H1 (cell line): ENCODE measurements around the gene TCEANC2. TPM values are rescaled to one million over a fixed set of nuclear protein-coding genes. Genes with fewer than 3 reads are reported as not detected.

Experiments
- CTCF ChIA-PET: fragments of 300-600 bp; sonication (Branson Sonifier 250); formaldehyde crosslinking; loops from one replicate; lab custom pipeline; 2021; ENCODE audit not compliant: partially characterized antibody; lab: Charles Lee
- POLR2A ChIA-PET: fragments of 300-600 bp; sonication (Branson Sonifier 250); formaldehyde crosslinking; loops from one replicate; lab custom pipeline; 2021; ENCODE audit warnings: inconsistent platforms; ENCODE audit not compliant: partially characterized antibody; lab: Charles Lee
- DNase-seq, 2 experiments: peaks; one replicate each; pipeline versions ENCODE4 v3.0.0 to v3.0.0-alpha.2; 2010 to 2022; ENCODE audit warnings: low spot score in 2 of 2, low read depth in 1 of 2, mixed read lengths in 1 of 2
- FAIRE-seq: peaks from 2 replicates; lab custom pipeline; 2011; peaks lifted over from hg19 to GRCh38; lab: Jason Lieb, UNC
- H2AFZ ChIP-seq: 2 replicates; pipeline ENCODE4 v1.8.1; 2012; ENCODE audit warnings: low read length, inconsistent platforms
- H2AK5ac ChIP-seq: 2 replicates; pipeline ENCODE4 v1.6.1; 2013; ENCODE audit warnings: low read depth, low read length
- H2BK120ac ChIP-seq: replicated peaks from 2 replicates; pipeline ENCODE3; 2013; ENCODE audit warnings: low read depth, low read length, inconsistent platforms
- H2BK12ac ChIP-seq: 2 replicates; pipeline ENCODE4 v1.6.1; 2013; ENCODE audit warnings: low read depth, low read length
- H2BK15ac ChIP-seq: 2 replicates; pipeline ENCODE4 v1.6.1; 2013; ENCODE audit warnings: low read length
- H2BK20ac ChIP-seq: 2 replicates; pipeline ENCODE4 v1.6.1; 2013; ENCODE audit warnings: low read length
- H2BK5ac ChIP-seq: 2 replicates; pipeline ENCODE4 v1.6.1; 2013; ENCODE audit warnings: low read depth, low read length
- H3K14ac ChIP-seq: 2 replicates; pipeline ENCODE4 v1.6.1; 2013; ENCODE audit warnings: inconsistent platforms; ENCODE audit not compliant: insufficient read length
- H3K18ac ChIP-seq: 2 replicates; pipeline ENCODE4 v1.6.1; 2013; ENCODE audit warnings: low read length; ENCODE audit errors: extremely low read depth
- H3K23ac ChIP-seq: 2 replicates; pipeline ENCODE4 v1.6.1; 2013; ENCODE audit warnings: inconsistent platforms; ENCODE audit not compliant: insufficient read length
- H3K23me2 ChIP-seq: 2 replicates; pipeline ENCODE4 v1.6.1; 2013; ENCODE audit warnings: low read depth, low read length
- H3K27ac ChIP-seq: 2 replicates; pipeline ENCODE4 v1.6.1; 2011; ENCODE audit warnings: low read depth, low read length, inconsistent platforms
- H3K27me3 ChIP-seq, 4 experiments: replicated peaks in 1 of 4; 1 replicate in 1 of 4; 2 replicates in 3 of 4; pipeline versions ENCODE4 v1.6.1 to v1.8.1; 2011 to 2013; ENCODE audit warnings: low read length in 3 of 4, mild to moderate bottlenecking in 3 of 4, inconsistent platforms in 2 of 4, mixed read lengths in 2 of 4, moderate library complexity in 1 of 4; ENCODE audit not compliant: control insufficient read depth in 3 of 4, insufficient read depth in 3 of 4; ENCODE audit errors: extremely low read depth in 1 of 4
- H3K36me3 ChIP-seq, 4 experiments: 2 replicates each; pipeline versions ENCODE4 v1.6.1 to v1.8.1; 2011 to 2013; ENCODE audit warnings: mild to moderate bottlenecking in 4 of 4, low read length in 3 of 4, moderate library complexity in 2 of 4, control low read depth in 1 of 4, inconsistent platforms in 1 of 4; ENCODE audit not compliant: insufficient read depth in 4 of 4, control insufficient read depth in 2 of 4
- H3K4ac ChIP-seq: replicated peaks from 2 replicates; pipeline ENCODE3; 2013; ENCODE audit warnings: low read length, low read depth, mixed read lengths, inconsistent platforms; ENCODE audit not compliant: insufficient read length
- H3K4me1 ChIP-seq, 4 experiments: replicated peaks in 1 of 4; 1 replicate in 1 of 4; 2 replicates in 3 of 4; pipeline versions ENCODE4 v1.6.1 to v1.8.1; 2011 to 2013; ENCODE audit warnings: low read length in 3 of 4, inconsistent platforms in 2 of 4, mixed read lengths in 1 of 4; ENCODE audit not compliant: insufficient read depth in 4 of 4, control insufficient read depth in 3 of 4
- H3K4me2 ChIP-seq, 2 experiments: 2 replicates each; pipeline versions ENCODE4 v1.6.1 to v1.8.1; 2011 to 2013; ENCODE audit warnings: low read depth in 2 of 2, low read length in 2 of 2, control low read depth in 1 of 2, inconsistent platforms in 1 of 2, mild to moderate bottlenecking in 1 of 2; ENCODE audit not compliant: insufficient read depth in 1 of 2
- H3K4me3 ChIP-seq, 4 experiments: fragments of 200-600, 300-600 bp in 1 of 4; sonication (generic), shearing (Covaris generic), sonication (Bioruptor Twin) in 1 of 4; 2 replicates each; pipeline versions ENCODE4 v1.5.1 to v1.8.1; 2011 to 2016; ENCODE audit warnings: low read length in 4 of 4, low read depth in 3 of 4, control low read depth in 2 of 4, inconsistent platforms in 2 of 4, mild to moderate bottlenecking in 2 of 4, mixed read lengths in 1 of 4, moderate library complexity in 1 of 4; ENCODE audit not compliant: insufficient read depth in 2 of 4; ENCODE audit errors: extremely low read depth in 1 of 4
- H3K56ac ChIP-seq: replicated peaks from 2 replicates; pipeline ENCODE3; 2013; ENCODE audit warnings: low read depth, mild to moderate bottlenecking, mixed read lengths, low read length, inconsistent platforms; ENCODE audit not compliant: insufficient read length
- H3K79me1 ChIP-seq: 2 replicates; pipeline ENCODE4 v1.6.1; 2013; ENCODE audit warnings: low read depth, low read length, control low read depth
- H3K79me2 ChIP-seq, 2 experiments: 2 replicates each; pipeline versions ENCODE4 v1.6.1 to v1.8.1; 2012 to 2013; ENCODE audit warnings: low read length in 2 of 2, mild to moderate bottlenecking in 2 of 2, inconsistent platforms in 1 of 2; ENCODE audit not compliant: insufficient read depth in 2 of 2, control insufficient read depth in 1 of 2
- H3K9ac ChIP-seq, 4 experiments: replicated peaks in 1 of 4; 1 replicate in 1 of 4; 2 replicates in 3 of 4; pipeline versions ENCODE4 v1.6.1 to v1.8.1; 2011 to 2013; ENCODE audit warnings: low read depth in 3 of 4, low read length in 3 of 4, control low read depth in 2 of 4, mild to moderate bottlenecking in 2 of 4, moderate library complexity in 2 of 4, inconsistent platforms in 1 of 4; ENCODE audit errors: extremely low read depth in 1 of 4
- H3K9me3 ChIP-seq, 2 experiments: 2 replicates each; pipeline versions ENCODE4 v1.6.1 to v1.8.1; 2012 to 2013; ENCODE audit warnings: mild to moderate bottlenecking in 2 of 2, moderate library complexity in 2 of 2, control low read depth in 1 of 2, inconsistent platforms in 1 of 2, low read depth in 1 of 2, low read length in 1 of 2, mixed read lengths in 1 of 2; ENCODE audit not compliant: insufficient read depth in 2 of 2
- H4K20me1 ChIP-seq, 2 experiments: replicated peaks in 1 of 2; 2 replicates each; pipeline versions ENCODE3 to v1.8.1; 2011 to 2013; ENCODE audit warnings: inconsistent platforms in 2 of 2, low read length in 2 of 2, mild to moderate bottlenecking in 1 of 2; ENCODE audit not compliant: insufficient read depth in 2 of 2, control insufficient read depth in 1 of 2
- H4K5ac ChIP-seq: 2 replicates; pipeline ENCODE4 v1.6.1; 2013; ENCODE audit warnings: low read length, low read depth, mixed read lengths, inconsistent platforms; ENCODE audit not compliant: insufficient read length
- H4K8ac ChIP-seq: 2 replicates; pipeline ENCODE4 v1.8.0; 2013; ENCODE audit warnings: mild to moderate bottlenecking, moderate library complexity, low read length, inconsistent platforms; ENCODE audit not compliant: insufficient read depth; ENCODE audit errors: extremely low read depth
- H4K91ac ChIP-seq: replicated peaks from 2 replicates; pipeline ENCODE3; 2013; ENCODE audit warnings: low read length, mixed read lengths, inconsistent platforms; ENCODE audit not compliant: insufficient read length
- ATF3 ChIP-seq: IDR thresholded peaks from 2 replicates; pipeline ENCODE4 v1.6.1; 2011; ENCODE audit warnings: low read depth, mild to moderate bottlenecking, low read length; ENCODE audit not compliant: insufficient read depth
- RXRA ChIP-seq: IDR thresholded peaks from 2 replicates; pipeline ENCODE4 v1.6.1; 2011; ENCODE audit warnings: low read depth, mild to moderate bottlenecking, low read length, moderate library complexity; ENCODE audit not compliant: insufficient read depth
- SP2 ChIP-seq: IDR thresholded peaks from 2 replicates; pipeline ENCODE4 v1.6.1; 2012; ENCODE audit warnings: mild to moderate bottlenecking, low read length, inconsistent platforms
- TEAD4 ChIP-seq: IDR thresholded peaks from 2 replicates; pipeline ENCODE4 v1.6.1; 2012; ENCODE audit warnings: low read depth, low read length, inconsistent platforms, mixed read lengths
- USF2 ChIP-seq: IDR thresholded peaks from 2 replicates; pipeline ENCODE4 v1.6.1; 2011; ENCODE audit warnings: low read length, improper control_type of control experiment
- WGBS, 2 experiments: shearing (Covaris generic) in 1 of 2; methylation state at CpG; one replicate each; pipeline versions ENCODE4 v1.1.6 to v1.1.7; 2013 to 2015; ENCODE audit warnings: low lambda C conversion rate in 2 of 2, mixed read lengths in 2 of 2, inconsistent platforms in 1 of 2, low coverage in 1 of 2, missing lambda C conversion rate in 1 of 2; ENCODE audit not compliant: insufficient replicate concordance in 2 of 2, insufficient coverage in 1 of 2, insufficient read length in 1 of 2; ENCODE audit errors: extremely low coverage in 1 of 2, missing lambda C conversion rate in 1 of 2; 5-methylcytosine and 5-hydroxymethylcytosine counted together
- polyA plus RNA-seq, 7 experiments: library from polyadenylated mRNA; depleted of rRNA in 3 of 7; stranded (reverse) in 5 of 7; unstranded in 2 of 7; fragments of >200 nt in 5 of 7; fragments of 200-250 nt in 2 of 7; gene quantifications; 1 replicate in 5 of 7; 2 replicates in 1 of 7; 4 replicates in 1 of 7; pipeline versions ENCODE4 v1.2.1 to v1.2.3, GENCODE V29; 2011 to 2013; ENCODE audit warnings: missing spikeins in 2 of 7, mixed read lengths in 2 of 7
- total RNA-seq: library from RNA; stranded (reverse); fragmentation: NEBNext Ultra II Directional; extraction: Animal tissue kit (Norgen Biotek cat#: 25700); gene quantifications from 2 replicates; pipeline ENCODE4 v1.2.1, GENCODE V29; 2021

TCEANC2 gene
- total and polyA plus RNA-seq, 2 of the 8 experiments (the other 6 are each of a cell fraction or from before 2014, with no cell fraction given) = 4.2 to 8.2 TPM

- no peak overlapping the region for H4K91ac ChIP-seq
- H2AFZ ChIP-seq = no peak overlapping the region
- H3K4me1 ChIP-seq = no peaks in the 10 kb centered on the region
- no peaks in the 10 kb centered on the region for H3K79me2 ChIP-seq
- no peak overlapping the region for H3K23ac ChIP-seq
- POLR2A ChIA-PET = interaction anchor here (0.6 kb wide), 1 partner anchor 559 kb away, joined by 3 read pairs; no protein-coding TSS in a partner anchor
- CTCF ChIA-PET = interaction anchor here (0.5 to 8.2 kb wide), 8 partner anchors 9 to 463 kb away, joined by 3 to 65 read pairs (median 3); partner anchors contain the start of gene ACOT11
- H3K4ac ChIP-seq = no peak overlapping the region
- H3K27ac ChIP-seq = no peak overlapping the region
- no peaks in the 10 kb centered on the region for H3K27me3 ChIP-seq
- H4K8ac ChIP-seq = no peak overlapping the region
- H2BK12ac ChIP-seq = no peak overlapping the region
- H3K36me3 ChIP-seq = no peaks in the 10 kb centered on the region
- H3K14ac ChIP-seq = no peak overlapping the region
- H3K9me3 ChIP-seq = no peaks in the 10 kb centered on the region
- H3K18ac ChIP-seq = no peak overlapping the region
- H3K4me2 ChIP-seq = no peak overlapping the region
- H4K5ac ChIP-seq = no peak overlapping the region
- H2AK5ac ChIP-seq = no peak overlapping the region
- TF ChIP-seq ATF3 = no peak
- no peak for TF ChIP-seq SP2
- TF ChIP-seq USF2 = no peak
- peak; percentile 29; the same call in 1 of the 2 replicates for TF ChIP-seq TEAD4
- no peak for TF ChIP-seq RXRA
- TF ChIP-seq, all 59 proteins: peak for 1
- Histone ChIP-seq H2BK120ac (no peak overlapping the region), H3K4me3 (no peak overlapping the region), H3K9ac (no peak overlapping the region), H3K79me1 (no peaks in the 10 kb centered on the region), H2BK20ac (no peak overlapping the region), H4K20me1 (peaks cover 0 to 2% of the 10 kb centered on the region in 2 experiments), H3K23me2 (no peaks in the 10 kb centered on the region), H3K56ac (no peak overlapping the region), H2BK5ac (no peak overlapping the region), H2BK15ac (no peak overlapping the region)
- 80% methylated on average over 2 of the region's 2 CpGs; no CpG with 5 or more reads in 1 of the 2 experiments for WGBS, 2 experiments
- FAIRE-seq (peak; percentile 7), DNase-seq (no peak)
These were observed 31.4 kb downstream of the TCEANC2 start for GRCh38 chr1:54084794-54085193.
